Cardiac fibroblast (primary cell): ENCODE results near the gene CSH1.
"Not testable (repeated sequence)": the region's sequence is repeated elsewhere in the genome, so short reads cannot be mapped to it uniquely, and the experiment has no call there.

ENCODE experiments used
- DNase-seq, 2 donors: peaks; one replicate each; pipeline versions ENCODE4 v3.0.0 to v3.0.0-alpha.2; 2010; ENCODE audit warnings: low read depth in 2 of 2
- H3K4me3 ChIP-seq, 2 donors: replicated peaks in 1 of 2; 1 replicate in 1 of 2; 2 replicates in 1 of 2; pipeline ENCODE4 v1.5.1; 2011; ENCODE audit warnings: low read depth in 2 of 2, low read length in 2 of 2, mild to moderate bottlenecking in 2 of 2, moderate library complexity in 1 of 2
- CTCF ChIP-seq: IDR thresholded peaks from one replicate; pipeline ENCODE4 v1.5.1; 2011; ENCODE audit warnings: low read depth, mild to moderate bottlenecking, low read length, inconsistent platforms

CSH1 gene

DNA sequence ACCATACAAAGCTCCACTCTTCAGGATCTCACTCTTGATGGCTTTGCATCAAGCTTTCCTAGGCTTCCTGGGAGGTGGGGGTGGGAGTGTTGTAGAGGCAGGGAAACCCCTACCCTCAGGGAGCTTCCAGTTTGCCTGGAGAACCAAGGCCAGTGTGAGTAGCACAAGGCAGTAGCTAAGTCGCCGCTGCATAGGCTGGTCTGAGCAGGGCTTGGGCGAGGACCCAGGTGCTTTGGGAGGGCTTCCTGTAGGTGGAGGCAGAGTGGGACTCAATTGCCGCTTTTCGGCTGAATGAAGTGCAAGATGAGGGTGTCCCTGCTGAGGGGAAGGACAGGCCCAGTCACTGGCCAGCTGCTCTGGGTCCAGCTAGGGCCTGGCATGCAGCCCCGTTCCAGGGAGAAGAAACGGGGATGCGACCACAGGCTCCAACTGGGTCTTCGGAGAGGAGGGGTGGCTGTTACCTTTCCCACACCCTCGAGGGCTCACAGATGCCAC is 31.8 kb upstream of the CSH1 start:
- no peak for TF ChIP-seq CTCF
- no peak for DNase-seq
- no peak overlapping the region for H3K4me3 ChIP-seq

GRCh38 chr17:63927464-63928171 is 31.2 kb upstream of the CSH1 start:
- TF ChIP-seq CTCF = no peak
- H3K4me3 ChIP-seq = no peak overlapping the region
- no peak for DNase-seq

GRCh38 chr17:63926164-63926563 is 29.8 kb upstream of the CSH1 start:
- H3K4me3 ChIP-seq = no peak overlapping the region
- no peak for DNase-seq
- no peak for TF ChIP-seq CTCF

DNA sequence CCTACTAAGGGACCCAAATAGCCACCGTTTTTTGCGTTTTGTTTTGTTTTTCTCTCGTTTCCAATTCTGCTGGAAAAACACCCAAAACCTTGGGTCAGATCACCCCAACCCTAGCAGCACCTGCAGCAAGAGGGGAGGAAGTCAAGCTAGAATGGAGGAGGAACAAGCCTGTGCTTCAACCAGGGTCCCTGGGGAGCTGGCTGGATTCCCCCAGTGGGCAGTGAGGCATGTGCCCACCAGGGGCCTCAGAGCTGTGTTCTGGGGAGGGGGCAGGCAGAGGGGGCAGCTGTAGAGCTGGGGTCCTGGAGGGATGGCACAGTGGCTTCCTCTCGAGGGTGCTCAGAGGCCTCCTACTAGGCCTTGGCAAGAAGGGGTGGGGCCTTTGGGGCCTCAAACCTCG is 29.2 kb upstream of the CSH1 start:
- no peak for TF ChIP-seq CTCF
- no peak for DNase-seq
- no peak overlapping the region for H3K4me3 ChIP-seq

DNA sequence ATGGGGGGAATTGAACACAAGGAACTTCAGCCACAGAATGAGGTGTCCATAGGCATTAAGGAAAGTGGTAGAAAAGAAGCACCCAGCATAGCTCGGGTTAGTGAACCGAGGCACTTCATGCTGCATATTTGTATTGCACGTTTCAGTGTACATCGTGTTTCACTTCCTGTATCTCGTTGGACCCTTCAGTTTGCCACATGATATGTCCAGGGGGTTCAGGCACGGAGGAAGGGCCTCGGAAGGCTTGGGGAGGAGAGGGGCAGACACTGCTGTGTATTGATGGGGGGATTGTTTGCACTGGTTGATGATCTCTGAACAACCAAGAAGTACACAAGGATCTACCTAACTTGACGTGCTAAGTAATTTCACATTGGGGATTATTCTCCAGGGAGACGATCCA is 26.0 kb upstream of the CSH1 start:
- H3K4me3 ChIP-seq, DNase-seq: not testable (repeated sequence)

GRCh38 chr17:63920779-63921178 is 24.4 kb upstream of the CSH1 start:
- not testable (repeated sequence) for H3K4me3 ChIP-seq, DNase-seq

DNA sequence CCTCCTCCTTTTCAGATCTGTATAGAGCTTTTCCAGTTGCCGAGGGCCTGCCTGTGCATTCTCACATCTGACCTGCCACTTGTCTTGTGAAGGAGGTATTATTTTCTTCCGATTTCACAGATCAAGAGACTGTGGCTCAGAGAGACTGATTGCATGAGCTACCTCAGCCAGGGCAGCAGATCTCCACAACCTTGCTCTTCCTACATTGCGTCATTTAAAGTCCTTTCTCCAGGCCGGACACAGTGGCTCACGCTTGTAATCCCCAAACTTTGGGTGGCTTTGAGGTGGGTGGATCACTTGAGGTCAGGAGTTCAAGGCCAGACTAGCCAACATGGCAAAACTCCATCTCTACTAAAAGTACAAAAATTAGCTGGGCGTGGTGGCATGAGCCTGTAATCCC is 23.7 kb upstream of the CSH1 start:
- DNase-seq, H3K4me3 ChIP-seq: not testable (repeated sequence)

GRCh38 chr17:63919311-63919723 is 22.9 kb upstream of the CSH1 start:
- TF ChIP-seq CTCF = peak; percentile 94
- DNase-seq = peak; percentile 69 to 76
- H3K4me3 ChIP-seq = no peak overlapping the region

- not testable (repeated sequence) for H3K4me3 ChIP-seq, DNase-seq
Observed at GRCh38 chr17:63918789-63919305, 22.5 kb upstream of the CSH1 start, which contains the start of gene GH1. Gene GH1 (minus strand): TSS chr17:63918839. CDS start chr17:63918776, 63 bp downstream.
